ENCODE data around the gene SVBP. TPM values are rescaled to one million over a fixed set of nuclear protein-coding genes. Genes with fewer than 3 reads are reported as not detected.

Gene SVBP
- polyA plus RNA-seq, 1 donor (not counting 4 experiments of a cell fraction or from before 2014, with no cell fraction given), result 15.5 TPM

- H3K4me1 ChIP-seq (ENCODE audit: control insufficient read depth, extremely low read depth, insufficient read depth, low read length), result peaks cover 6% of the 10 kb centered on the region
- no peaks in the 10 kb centered on the region for H4K20me1 ChIP-seq (ENCODE audit: control insufficient read depth, extremely low read depth, insufficient read depth, low read length)
- FAIRE-seq (peak; percentile 92), DNase-seq (ENCODE audit: low read depth, low spot score) (peak; percentile 71)
- peak; percentile 23 to 70 (median 48) for TF ChIP-seq CTCF (optimal IDR thresholded peaks at IDR 0.05 in 1 of 3, IDR thresholded peaks at IDR 0.05 in 1 of 3, conservative IDR thresholded peaks at IDR 0.05 in 1 of 3; ENCODE audit: extremely low read depth in 1 of 3, insufficient read depth in 2 of 3, low read length in 3 of 3)
- no peak for TF ChIP-seq EZH2 (IDR thresholded peaks at IDR 0.05; ENCODE audit: low read length)
- peak within 1 kb of the TSS; percentile 79 to 89 (median 88) for H3K4me3 ChIP-seq (ENCODE audit: control insufficient read depth in 2 of 3, extremely low read depth in 1 of 3, insufficient read depth in 2 of 3, low read depth in 1 of 3, low read length in 3 of 3)
- H3K27me3 ChIP-seq (ENCODE audit: control insufficient read depth, extremely low read depth, insufficient read depth, low read length), result no peaks in the 10 kb centered on the region
- H3K9me1 ChIP-seq (ENCODE audit: control insufficient read depth, extremely low read depth, insufficient read depth, low read length), result no peaks in the 10 kb centered on the region
- H3K36me3 ChIP-seq (ENCODE audit: control insufficient read depth in 2 of 2, extremely low read depth in 1 of 2, insufficient read depth in 2 of 2, low read length in 2 of 2), result peaks cover 10 to 11% of the 10 kb centered on the region in 2 experiments
- H3K4me2 ChIP-seq (ENCODE audit: control insufficient read depth, extremely low read depth, insufficient read depth, low read depth, low read length), result peak within 1 kb of the TSS; percentile 96
- dilution Hi-C loops (cut with MboI; ENCODE audit: extremely low pct_ligation_motif_present, low sequenced_read_pairs), result no loop called here
- H2AFZ ChIP-seq (ENCODE audit: control insufficient read depth, low read length), result peak within 1 kb of the TSS; percentile 98
- peak within 1 kb of the TSS; percentile 51 for H3K27ac ChIP-seq (ENCODE audit: control insufficient read depth, insufficient read depth, low read length)
- H3K79me2 ChIP-seq (ENCODE audit: control insufficient read depth, insufficient read depth, low read length), result peaks cover 8% of the 10 kb centered on the region
- H3K9ac ChIP-seq (ENCODE audit: control insufficient read depth, extremely low read depth, insufficient read depth, low read length), result peak within 1 kb of the TSS; percentile 76
- no peaks in the 10 kb centered on the region for H3K9me3 ChIP-seq (ENCODE audit: control insufficient read depth, low read depth, low read length)
Observed at GRCh38 chr1:42846257-42847110, 29.3 kb upstream of the SVBP start, which contains the start of gene ZNF691. ZNF691 (plus strand) TSS chr1:42846613; CDS start chr1:42849659, 3,046 bp downstream.

- no peaks in the 10 kb centered on the region for H4K20me1 ChIP-seq (ENCODE audit: control insufficient read depth, extremely low read depth, insufficient read depth, low read length)
- no peaks in the 10 kb centered on the region for H3K9me3 ChIP-seq (ENCODE audit: control insufficient read depth, low read depth, low read length)
- H3K27ac ChIP-seq (ENCODE audit: control insufficient read depth, insufficient read depth, low read length), result peak overlapping the region; percentile 51
- FAIRE-seq (no peak), DNase-seq (ENCODE audit: low read depth, low spot score) (no peak)
- TF ChIP-seq CTCF (optimal IDR thresholded peaks at IDR 0.05 in 1 of 3, IDR thresholded peaks at IDR 0.05 in 1 of 3, conservative IDR thresholded peaks at IDR 0.05 in 1 of 3; ENCODE audit: extremely low read depth in 1 of 3, insufficient read depth in 2 of 3, low read length in 3 of 3), result no peak
- TF ChIP-seq EZH2 (IDR thresholded peaks at IDR 0.05; ENCODE audit: low read length), result no peak
- peak overlapping the region; percentile 96 for H3K4me2 ChIP-seq (ENCODE audit: control insufficient read depth, extremely low read depth, insufficient read depth, low read depth, low read length)
- peaks cover 6% of the 10 kb centered on the region for H3K4me1 ChIP-seq (ENCODE audit: control insufficient read depth, extremely low read depth, insufficient read depth, low read length)
- H3K9me1 ChIP-seq (ENCODE audit: control insufficient read depth, extremely low read depth, insufficient read depth, low read length), result no peaks in the 10 kb centered on the region
- dilution Hi-C loops (cut with MboI; ENCODE audit: extremely low pct_ligation_motif_present, low sequenced_read_pairs), result no loop called here
- H3K9ac ChIP-seq (ENCODE audit: control insufficient read depth, extremely low read depth, insufficient read depth, low read length), result peak overlapping the region; percentile 76
- H2AFZ ChIP-seq (ENCODE audit: control insufficient read depth, low read length), result peak overlapping the region; percentile 98
- peak overlapping the region; percentile 79 to 89 (median 88) for H3K4me3 ChIP-seq (ENCODE audit: control insufficient read depth in 2 of 3, extremely low read depth in 1 of 3, insufficient read depth in 2 of 3, low read depth in 1 of 3, low read length in 3 of 3)
- H3K27me3 ChIP-seq (ENCODE audit: control insufficient read depth, extremely low read depth, insufficient read depth, low read length), result no peaks in the 10 kb centered on the region
- peaks cover 8% of the 10 kb centered on the region for H3K79me2 ChIP-seq (ENCODE audit: control insufficient read depth, insufficient read depth, low read length)
- peaks cover 5 to 10% of the 10 kb centered on the region in 2 experiments for H3K36me3 ChIP-seq (ENCODE audit: control insufficient read depth in 2 of 2, extremely low read depth in 1 of 2, insufficient read depth in 2 of 2, low read length in 2 of 2)
Observed at GRCh38 chr1:42845866-42846256, 28.7 kb upstream of the SVBP start.
